Measurements from ENCODE around the gene ZNF366.

The ZNF366 gene

GRCh38 chr5:72472031-72472430 lies 35.2 kb downstream of the ZNF366 start:
- no peak overlapping the region for H3K4me3 ChIP-seq (replicated peaks; ENCODE audit: low read depth, low read length)
- DNase-seq (ENCODE audit: low read depth), result no peak
- TF ChIP-seq CTCF (IDR thresholded peaks at IDR 0.05; ENCODE audit: low read length, missing control alignments), result no peak

DNA sequence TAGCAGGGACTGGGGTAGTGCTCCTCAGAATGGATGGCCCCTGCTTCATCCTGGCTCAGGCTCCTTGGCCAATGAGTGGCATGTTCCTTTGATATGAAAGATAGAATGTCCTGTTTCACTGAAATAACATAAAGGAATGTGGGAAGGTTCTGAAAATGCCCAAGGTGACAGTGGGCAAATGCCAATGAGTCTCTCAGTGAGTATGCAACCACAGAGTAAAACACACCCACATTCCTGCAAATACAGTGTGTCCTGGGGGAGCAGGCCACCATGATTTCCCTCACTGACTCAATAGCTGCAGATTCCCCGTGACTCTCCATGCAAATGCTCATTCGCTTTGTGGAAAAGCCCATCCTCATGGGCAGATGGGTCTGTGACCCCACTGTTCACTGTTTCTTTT lies 36.4 kb downstream of the ZNF366 start:
- H3K4me3 ChIP-seq (replicated peaks; ENCODE audit: low read depth, low read length), result no peak overlapping the region
- no peak for TF ChIP-seq CTCF (IDR thresholded peaks at IDR 0.05; ENCODE audit: low read length, missing control alignments)
- peak; percentile 39 for DNase-seq (ENCODE audit: low read depth)

DNA sequence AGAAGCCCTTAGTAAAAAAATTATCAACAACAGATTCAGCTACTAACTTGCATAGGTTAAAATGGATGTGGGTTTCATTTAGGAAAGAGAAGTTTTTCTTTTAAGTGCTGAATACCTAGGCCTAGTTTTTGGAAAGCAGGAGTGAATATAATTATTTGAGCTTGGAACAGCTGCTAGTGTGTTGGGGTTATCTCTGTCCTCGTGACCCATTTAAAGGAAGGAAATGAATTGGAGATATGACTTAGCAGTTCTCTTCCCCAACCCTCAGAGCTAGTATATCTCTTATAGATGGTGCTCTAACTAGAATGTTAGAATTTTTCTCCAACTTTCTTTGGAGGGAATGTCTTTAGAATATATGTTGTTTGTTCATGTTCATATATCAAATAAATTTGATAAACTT lies 38.6 kb downstream of the ZNF366 start:
- no peak overlapping the region for H3K4me3 ChIP-seq (replicated peaks; ENCODE audit: low read depth, low read length)
- TF ChIP-seq CTCF (IDR thresholded peaks at IDR 0.05; ENCODE audit: low read length, missing control alignments), result no peak
- DNase-seq (ENCODE audit: low read depth), result no peak

GRCh38 chr5:72468024-72468423 lies 39.2 kb downstream of the ZNF366 start:
- H3K4me3 ChIP-seq (replicated peaks; ENCODE audit: low read depth, low read length), result no peak overlapping the region
- no peak for TF ChIP-seq CTCF (IDR thresholded peaks at IDR 0.05; ENCODE audit: low read length, missing control alignments)

DNA sequence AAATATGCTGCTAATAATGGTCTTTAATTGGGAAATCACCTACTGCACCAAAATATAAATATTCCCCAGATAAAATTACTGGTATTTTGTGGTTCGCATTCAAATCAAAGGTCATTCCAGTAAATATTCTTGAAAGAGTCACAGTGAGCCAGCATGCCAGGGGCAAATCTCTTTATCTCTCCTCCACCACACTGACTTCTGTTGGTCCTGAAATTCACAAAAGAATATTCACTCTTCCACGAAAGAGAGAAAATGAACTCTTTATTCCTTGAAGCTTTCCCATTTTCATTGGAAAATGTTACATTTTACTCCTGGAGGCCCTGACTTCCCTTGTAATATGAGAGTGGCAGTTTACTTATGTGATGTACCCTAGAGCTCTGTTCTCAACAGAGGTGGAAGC lies 39.7 kb downstream of the ZNF366 start:
- no peak overlapping the region for H3K4me3 ChIP-seq (replicated peaks; ENCODE audit: low read depth, low read length)
- TF ChIP-seq CTCF (IDR thresholded peaks at IDR 0.05; ENCODE audit: low read length, missing control alignments), result no peak
- DNase-seq (ENCODE audit: low read depth), result no peak

More at GRCh38 chr5:72468024-72468423, 39.2 kb downstream of the ZNF366 start:
- peak; percentile 91 for DNase-seq (ENCODE audit: low read depth)

DNA sequence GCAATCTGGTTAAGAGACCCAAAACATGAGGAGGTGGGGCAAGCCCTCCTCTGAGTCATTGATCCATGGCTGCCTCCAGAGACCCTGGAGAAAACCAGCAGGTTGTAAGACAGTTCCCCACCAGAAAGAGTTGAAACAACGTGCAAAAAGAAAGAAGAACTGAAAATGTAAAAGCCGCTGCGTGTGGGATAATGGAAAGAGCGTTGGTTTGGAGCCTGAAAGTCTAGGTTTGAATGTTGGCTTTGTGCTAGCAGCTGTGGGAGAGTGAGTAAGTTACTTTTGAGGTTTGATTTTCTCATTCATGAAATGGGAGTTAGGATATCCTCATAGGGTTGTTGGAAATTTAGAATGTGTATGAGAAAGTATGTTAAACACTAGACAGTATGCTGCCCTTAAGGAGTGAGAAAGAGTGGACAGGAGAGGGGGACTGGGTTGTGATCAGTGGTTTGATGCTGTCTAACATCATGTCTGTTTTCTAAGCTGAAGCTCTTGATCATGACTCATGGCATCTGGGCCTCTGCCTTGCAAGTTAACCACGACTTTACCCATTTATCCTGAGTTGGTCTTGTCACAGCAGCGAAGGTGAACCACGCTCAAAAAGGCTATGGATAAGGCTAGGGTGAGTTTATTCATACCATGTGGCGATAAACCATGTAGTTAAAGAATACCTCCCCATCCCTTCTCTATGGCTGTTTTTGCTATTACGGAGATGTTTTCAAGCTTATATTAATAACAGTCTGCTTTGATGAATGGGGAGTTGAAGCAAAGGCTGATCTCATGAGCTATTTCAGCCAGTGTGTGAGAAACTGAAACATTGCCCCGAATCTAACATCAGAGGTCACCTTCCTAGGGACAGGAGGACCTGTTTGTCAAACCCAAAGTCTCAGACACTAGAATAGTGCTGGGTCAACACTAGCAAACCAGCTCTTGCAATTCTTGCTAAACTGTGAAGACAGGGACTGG lies 41.3 kb downstream of the ZNF366 start:
- DNase-seq (ENCODE audit: low read depth), result no peak
- TF ChIP-seq CTCF (IDR thresholded peaks at IDR 0.05; ENCODE audit: low read length, missing control alignments), result no peak
- no peak overlapping the region for H3K4me3 ChIP-seq (replicated peaks; ENCODE audit: low read depth, low read length)

DNA sequence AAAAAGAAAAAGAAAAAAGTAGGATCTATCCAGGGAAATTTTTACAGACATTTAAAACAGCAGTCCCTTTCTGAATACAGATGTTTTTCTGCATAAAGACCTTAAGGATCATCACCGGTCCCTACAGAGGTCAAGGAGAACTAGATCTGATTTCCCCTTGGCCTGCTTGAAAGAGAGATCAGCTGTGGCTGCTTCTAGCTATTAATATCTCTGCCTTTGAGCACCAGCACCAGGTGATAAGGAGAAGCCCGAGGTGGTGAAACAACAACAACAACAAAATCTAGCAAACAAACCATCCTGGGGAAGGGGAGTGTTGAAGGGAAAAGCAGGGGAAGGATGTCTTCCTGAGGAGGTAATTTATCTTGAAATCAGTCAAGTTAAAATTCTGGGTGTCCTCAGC lies 42.1 kb downstream of the ZNF366 start:
- TF ChIP-seq CTCF (IDR thresholded peaks at IDR 0.05; ENCODE audit: low read length, missing control alignments), result no peak
- no peak overlapping the region for H3K4me3 ChIP-seq (replicated peaks; ENCODE audit: low read depth, low read length)
- no peak for DNase-seq (ENCODE audit: low read depth)
